Measurements from ENCODE around the gene PABPN1L.
"Not testable (repeated sequence)": the region's sequence is repeated elsewhere in the genome, so short reads cannot be mapped to it uniquely, and the experiment has no call there.

The PABPN1L gene

DNA sequence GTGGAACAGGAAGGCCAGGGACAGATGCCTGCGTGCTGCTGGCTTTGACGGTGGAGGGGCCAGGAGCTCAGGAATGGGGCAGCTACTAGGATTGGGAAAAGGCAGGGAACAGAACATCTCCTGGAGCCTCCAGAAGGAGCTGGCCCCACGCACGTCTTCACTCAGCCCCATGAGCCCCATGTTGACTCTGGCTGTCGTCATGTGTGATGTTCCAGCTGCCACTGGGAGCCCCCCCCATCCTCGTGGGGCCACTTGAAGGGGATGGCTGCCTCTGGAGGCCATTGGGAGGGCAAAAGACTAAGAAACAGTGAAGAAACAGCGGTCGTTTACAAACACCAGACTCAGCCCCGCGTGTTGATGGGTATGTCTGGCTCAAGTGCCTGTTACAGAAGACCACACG is 36.2 kb downstream of the PABPN1L start:
- no peak overlapping the region for H3K4me3 ChIP-seq (ENCODE audit: low read depth, low read length)
- no peak for DNase-seq (ENCODE audit: low read depth)
- no peak for TF ChIP-seq CTCF (conservative IDR thresholded peaks at IDR 0.05; ENCODE audit: low read depth, low read length)

- H3K4me3 ChIP-seq (ENCODE audit: low read depth, low read length) = no peak overlapping the region
- no peak for TF ChIP-seq CTCF (conservative IDR thresholded peaks at IDR 0.05; ENCODE audit: low read depth, low read length)
- DNase-seq (ENCODE audit: low read depth) = no peak
Measured at GRCh38 chr16:88828711-88829110, 37.7 kb downstream of the PABPN1L start.

DNA sequence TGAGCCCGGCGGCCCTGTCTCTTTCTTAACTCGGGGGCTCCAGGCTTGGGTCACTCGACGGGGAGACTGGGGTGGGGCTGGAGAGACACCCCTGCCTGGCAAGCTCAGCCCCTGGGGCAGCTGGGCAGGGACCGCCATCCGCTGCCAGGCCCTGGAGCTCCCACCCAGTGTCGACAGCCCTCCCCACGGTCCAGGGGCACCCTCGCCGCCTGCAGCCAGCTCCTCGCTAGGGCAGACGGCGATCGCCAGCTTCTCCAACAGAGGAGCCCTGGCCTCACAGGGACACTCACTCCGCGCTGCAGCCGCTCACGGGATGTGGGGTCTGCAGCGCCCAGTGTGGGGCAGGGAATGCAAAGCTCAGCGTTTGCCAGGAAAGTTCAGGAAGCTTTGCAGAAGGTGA is 38.7 kb downstream of the PABPN1L start:
- no peak for TF ChIP-seq CTCF (conservative IDR thresholded peaks at IDR 0.05; ENCODE audit: low read depth, low read length)
- DNase-seq (ENCODE audit: low read depth) = no peak
- H3K4me3 ChIP-seq (ENCODE audit: low read depth, low read length) = no peak overlapping the region

- DNase-seq (ENCODE audit: low read depth) = no peak
- no peak for TF ChIP-seq CTCF (conservative IDR thresholded peaks at IDR 0.05; ENCODE audit: low read depth, low read length)
- no peak overlapping the region for H3K4me3 ChIP-seq (ENCODE audit: low read depth, low read length)
Measured at GRCh38 chr16:88826070-88826840, 40.2 kb downstream of the PABPN1L start.

GRCh38 chr16:88825146-88825545 is 41.3 kb downstream of the PABPN1L start:
- no peak for TF ChIP-seq CTCF (conservative IDR thresholded peaks at IDR 0.05; ENCODE audit: low read depth, low read length)

DNA sequence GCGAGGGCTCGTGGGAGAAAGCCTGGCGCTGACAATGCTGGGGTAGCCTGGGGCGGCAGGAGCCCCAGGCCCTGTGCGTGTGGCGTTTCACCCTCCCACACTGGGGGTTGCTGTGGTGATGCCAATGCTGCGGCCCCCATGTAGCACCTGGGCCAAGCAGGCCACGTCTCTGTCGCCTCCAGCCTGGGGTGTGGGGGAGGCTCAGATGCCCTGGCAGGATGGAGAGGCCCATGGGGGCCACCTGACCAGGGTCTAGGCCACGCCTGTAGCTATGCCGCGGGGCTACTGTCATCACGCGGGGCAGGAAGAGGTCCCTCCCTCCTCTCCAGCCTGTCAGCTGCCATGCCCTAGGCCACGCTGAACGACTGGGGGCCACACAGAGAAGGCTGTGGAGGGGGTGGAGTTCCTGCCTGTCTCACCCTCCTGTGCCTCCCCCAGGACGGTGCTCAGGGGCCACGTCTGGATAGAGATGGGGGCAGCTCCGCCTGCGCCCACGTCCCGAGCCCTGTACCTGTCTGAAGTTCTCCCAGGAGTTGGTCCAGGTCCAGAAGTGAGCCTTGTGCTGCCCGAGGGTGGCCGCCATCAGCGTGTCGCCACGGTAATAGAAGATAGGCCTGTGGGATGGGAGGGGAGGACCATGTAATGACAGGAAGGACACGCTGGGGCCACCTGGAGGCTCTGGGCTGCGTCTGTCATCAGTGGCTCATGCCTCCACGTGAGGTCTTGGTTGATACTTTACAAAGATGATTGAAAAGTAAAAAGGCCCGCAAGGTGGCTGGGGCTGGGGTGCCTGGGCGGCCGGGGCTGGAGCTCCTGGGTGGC is 42.0 kb downstream of the PABPN1L start:
- no peak for TF ChIP-seq CTCF (conservative IDR thresholded peaks at IDR 0.05; ENCODE audit: low read depth, low read length)
- H3K4me3 ChIP-seq (ENCODE audit: low read depth, low read length) = no peak overlapping the region
- DNase-seq (ENCODE audit: low read depth) = no peak

More at GRCh38 chr16:88825146-88825545, 41.3 kb downstream of the PABPN1L start:
- no peak for DNase-seq (ENCODE audit: low read depth)
- no peak overlapping the region for H3K4me3 ChIP-seq (ENCODE audit: low read depth, low read length)

GRCh38 chr16:88823646-88824045 is 42.8 kb downstream of the PABPN1L start:
- not testable (repeated sequence) for H3K4me3 ChIP-seq (ENCODE audit: low read depth, low read length); DNase-seq (ENCODE audit: low read depth)

Measured in choroid plexus epithelial cell (primary cell).